ENCODE measurements around the gene DMBX1.
A peak's percentile ranks its signal among the peaks of the same experiment; 100 is the strongest.

Gene DMBX1

GRCh38 chr1:46508757-46509156 is 19.1 kb downstream of the DMBX1 start:
- DNase-seq: no peak

- DNase-seq: no peak
Observed at GRCh38 chr1:46510341-46510997, 20.8 kb downstream of the DMBX1 start.

GRCh38 chr1:46510998-46511365 is 21.3 kb downstream of the DMBX1 start:
- no peak for DNase-seq

- DNase-seq: no peak
Observed at GRCh38 chr1:46512135-46512791, 22.6 kb downstream of the DMBX1 start.

- DNase-seq: no peak
Observed at GRCh38 chr1:46512792-46513190, 23.2 kb downstream of the DMBX1 start.

GRCh38 chr1:46513536-46513935 is 23.9 kb downstream of the DMBX1 start:
- DNase-seq: no peak

- DNase-seq: no peak
Observed at GRCh38 chr1:46515576-46515975, 25.9 kb downstream of the DMBX1 start.

GRCh38 chr1:46516200-46516950 is 26.7 kb downstream of the DMBX1 start:
- DNase-seq: no peak

GRCh38 chr1:46517010-46517600 is 27.5 kb downstream of the DMBX1 start:
- peak; percentile 93 for DNase-seq

- DNase-seq: no peak
Observed at GRCh38 chr1:46517932-46518498, 28.4 kb downstream of the DMBX1 start.

- DNase-seq: no peak
Observed at GRCh38 chr1:46519209-46519608, 29.6 kb downstream of the DMBX1 start.

GRCh38 chr1:46520063-46520911 is 30.7 kb downstream of the DMBX1 start:
- DNase-seq: no peak

- DNase-seq: no peak
Observed at GRCh38 chr1:46521414-46521813, 31.8 kb downstream of the DMBX1 start.

GRCh38 chr1:46522184-46522968 is 32.7 kb downstream of the DMBX1 start:
- DNase-seq: no peak

GRCh38 chr1:46522969-46523320 is 33.3 kb downstream of the DMBX1 start:
- no peak for DNase-seq

GRCh38 chr1:46523496-46524353 is 34.1 kb downstream of the DMBX1 start:
- DNase-seq: no peak

- no peak for DNase-seq
Observed at GRCh38 chr1:46524843-46525242, 35.2 kb downstream of the DMBX1 start.

GRCh38 chr1:46525253-46525983 is 35.8 kb downstream of the DMBX1 start:
- DNase-seq: no peak

- no peak for DNase-seq
Observed at GRCh38 chr1:46526013-46526690, 36.5 kb downstream of the DMBX1 start.

Measured in NCI-H510A (cell line).